ENCODE data around the gene SFT2D1.

SFT2D1 gene

DNA sequence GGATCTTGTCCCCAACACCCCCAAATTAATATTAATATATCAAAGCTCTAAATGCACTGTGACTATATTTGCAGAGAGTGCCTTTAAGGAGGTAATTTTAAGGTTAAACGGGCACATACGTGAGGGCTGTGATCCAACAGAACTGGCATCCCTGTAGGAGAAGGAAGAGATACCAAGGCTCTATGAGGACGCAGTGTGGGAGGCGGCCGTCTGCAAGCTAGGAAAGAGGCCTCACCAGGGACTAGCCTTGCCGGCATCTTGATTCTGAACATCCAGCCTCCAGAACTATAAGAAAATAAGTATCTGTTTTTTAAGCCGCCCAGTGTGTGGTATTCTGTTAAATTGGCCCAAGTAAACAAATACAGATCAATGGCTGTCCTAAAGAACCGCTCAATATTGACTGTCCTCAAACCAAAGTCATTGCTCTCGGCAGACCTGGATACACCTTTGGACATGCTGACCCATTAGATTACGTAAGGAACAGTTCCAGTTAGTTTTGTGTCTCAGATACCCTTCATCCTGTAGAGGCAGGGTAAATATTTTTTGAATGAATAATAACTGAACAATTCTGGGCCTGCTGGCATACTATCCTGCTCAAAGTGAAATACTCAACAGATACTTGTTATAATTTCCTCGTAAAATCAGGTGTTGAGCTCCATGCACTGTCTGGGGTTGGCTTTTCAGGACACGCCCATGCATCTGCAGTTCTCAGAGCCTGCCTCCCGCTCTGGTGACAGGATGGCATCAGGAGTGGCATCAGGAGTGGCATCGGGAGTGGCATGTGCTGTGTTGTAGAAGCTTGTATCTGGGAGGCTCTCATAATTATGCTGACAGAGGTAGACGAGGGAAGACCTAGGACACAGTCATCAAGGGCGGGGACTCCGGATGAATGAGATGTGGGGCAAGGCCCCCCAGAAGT lies 40.5 kb downstream of the SFT2D1 start:
- DNase-seq (ENCODE audit: extremely low read depth, low read depth), result no peak
- TF ChIP-seq, protein P1, sequence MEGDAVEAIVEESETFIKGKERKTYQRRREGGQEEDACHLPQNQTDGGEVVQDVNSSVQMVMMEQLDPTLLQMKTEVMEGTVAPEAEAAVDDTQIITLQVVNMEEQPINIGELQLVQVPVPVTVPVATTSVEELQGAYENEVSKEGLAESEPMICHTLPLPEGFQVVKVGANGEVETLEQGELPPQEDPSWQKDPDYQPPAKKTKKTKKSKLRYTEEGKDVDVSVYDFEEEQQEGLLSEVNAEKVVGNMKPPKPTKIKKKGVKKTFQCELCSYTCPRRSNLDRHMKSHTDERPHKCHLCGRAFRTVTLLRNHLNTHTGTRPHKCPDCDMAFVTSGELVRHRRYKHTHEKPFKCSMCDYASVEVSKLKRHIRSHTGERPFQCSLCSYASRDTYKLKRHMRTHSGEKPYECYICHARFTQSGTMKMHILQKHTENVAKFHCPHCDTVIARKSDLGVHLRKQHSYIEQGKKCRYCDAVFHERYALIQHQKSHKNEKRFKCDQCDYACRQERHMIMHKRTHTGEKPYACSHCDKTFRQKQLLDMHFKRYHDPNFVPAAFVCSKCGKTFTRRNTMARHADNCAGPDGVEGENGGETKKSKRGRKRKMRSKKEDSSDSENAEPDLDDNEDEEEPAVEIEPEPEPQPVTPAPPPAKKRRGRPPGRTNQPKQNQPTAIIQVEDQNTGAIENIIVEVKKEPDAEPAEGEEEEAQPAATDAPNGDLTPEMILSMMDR (IDR thresholded peaks at IDR 0.05; ENCODE audit: low read depth, low read length), result no peak

DNA sequence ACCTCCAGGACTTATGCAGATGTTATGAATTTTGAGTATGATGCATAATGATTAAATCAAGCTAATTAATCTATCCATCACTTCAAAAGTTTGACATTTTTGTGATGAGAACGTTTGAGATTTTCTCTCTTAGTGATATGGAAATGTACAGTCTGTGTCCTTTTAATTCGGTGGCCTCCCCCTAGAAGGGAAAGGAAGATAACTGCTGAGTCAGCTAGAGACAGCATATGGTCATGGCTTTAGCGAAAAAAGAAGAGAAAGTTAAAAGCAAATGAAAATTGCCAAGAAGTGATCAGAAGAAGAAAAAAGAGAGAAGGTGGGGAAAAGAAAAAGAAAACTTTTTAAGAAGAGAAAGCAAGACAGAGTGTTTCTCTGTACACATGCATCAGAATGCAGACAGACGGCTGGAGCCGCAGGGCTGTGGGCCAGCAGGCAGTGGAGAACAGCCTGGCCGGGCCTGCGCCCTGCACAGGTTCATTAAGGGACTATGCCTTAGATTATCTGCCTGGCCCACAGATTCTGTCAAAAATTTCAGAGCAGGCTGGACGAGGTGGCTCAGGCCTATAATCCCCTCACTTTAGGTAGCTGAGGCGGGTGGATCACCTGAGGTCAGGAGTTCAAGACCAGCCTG lies 41.9 kb downstream of the SFT2D1 start:
- TF ChIP-seq, protein P1 (IDR thresholded peaks at IDR 0.05; ENCODE audit: low read depth, low read length), result no peak
- DNase-seq (ENCODE audit: extremely low read depth, low read depth), result no peak

DNA sequence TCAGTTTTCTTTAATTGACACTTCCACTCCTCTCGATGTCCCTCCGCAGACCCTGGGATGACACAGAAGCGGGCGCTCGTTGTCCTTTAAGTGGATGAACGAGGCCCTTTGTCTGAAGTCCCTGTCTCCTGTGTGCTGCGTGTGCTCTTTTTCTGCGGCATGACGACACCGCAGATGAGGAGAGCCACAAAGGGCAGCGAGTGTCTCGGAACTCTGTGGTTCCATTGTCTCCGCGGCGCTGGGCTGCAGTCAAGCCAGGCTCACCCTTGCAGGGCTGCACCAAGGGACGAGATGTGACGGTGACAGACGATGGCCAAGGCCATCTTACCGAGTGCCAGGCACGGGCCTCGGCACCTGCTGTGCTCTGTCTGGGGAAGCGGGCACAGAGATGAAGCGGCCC lies 44.7 kb downstream of the SFT2D1 start:
- DNase-seq (ENCODE audit: extremely low read depth, low read depth), result no peak
- TF ChIP-seq, protein P1 (IDR thresholded peaks at IDR 0.05; ENCODE audit: low read depth, low read length), result no peak

DNA sequence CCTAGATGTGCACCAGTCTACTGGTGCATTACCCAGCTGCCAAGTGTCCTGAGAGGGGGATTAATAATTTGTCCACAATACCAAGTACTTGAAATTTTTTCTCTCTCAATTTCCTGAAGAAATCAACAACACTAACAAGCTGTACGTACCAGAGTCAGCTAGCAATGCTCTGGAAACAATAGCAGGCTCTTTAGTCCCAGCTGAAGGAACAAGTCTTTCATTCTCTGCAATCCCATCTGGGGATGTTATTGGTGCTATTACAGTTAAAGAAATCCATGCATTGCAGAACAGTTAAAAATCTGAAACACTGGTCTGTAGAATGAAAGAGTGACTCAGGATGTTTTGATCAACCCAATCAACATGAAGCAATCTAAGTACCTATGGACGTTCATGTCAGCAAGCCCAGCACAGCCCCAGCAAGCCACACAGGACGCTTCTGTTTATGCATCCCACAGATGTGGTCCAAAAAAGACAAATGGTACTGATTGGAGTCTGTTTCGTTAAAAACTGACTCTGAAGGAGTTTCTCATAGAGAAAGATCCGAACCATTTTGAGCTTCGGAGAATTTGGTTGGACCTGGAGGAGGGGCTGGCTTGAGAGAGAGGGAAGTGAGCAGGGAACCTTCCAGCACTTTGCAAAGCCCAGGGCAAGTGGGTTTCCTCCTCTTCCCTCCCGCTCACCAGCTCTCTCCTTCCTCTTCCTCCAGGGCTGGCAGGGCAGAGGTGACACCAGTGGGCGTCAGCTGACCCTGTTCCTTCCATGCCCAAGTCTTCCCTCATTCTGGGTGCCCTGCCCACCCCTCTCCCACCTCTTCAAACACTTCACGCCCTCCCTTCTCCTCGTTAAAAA lies 46.1 kb downstream of the SFT2D1 start:
- TF ChIP-seq, protein P1 (IDR thresholded peaks at IDR 0.05; ENCODE audit: low read depth, low read length), result no peak
- no peak for DNase-seq (ENCODE audit: extremely low read depth, low read depth)

DNA sequence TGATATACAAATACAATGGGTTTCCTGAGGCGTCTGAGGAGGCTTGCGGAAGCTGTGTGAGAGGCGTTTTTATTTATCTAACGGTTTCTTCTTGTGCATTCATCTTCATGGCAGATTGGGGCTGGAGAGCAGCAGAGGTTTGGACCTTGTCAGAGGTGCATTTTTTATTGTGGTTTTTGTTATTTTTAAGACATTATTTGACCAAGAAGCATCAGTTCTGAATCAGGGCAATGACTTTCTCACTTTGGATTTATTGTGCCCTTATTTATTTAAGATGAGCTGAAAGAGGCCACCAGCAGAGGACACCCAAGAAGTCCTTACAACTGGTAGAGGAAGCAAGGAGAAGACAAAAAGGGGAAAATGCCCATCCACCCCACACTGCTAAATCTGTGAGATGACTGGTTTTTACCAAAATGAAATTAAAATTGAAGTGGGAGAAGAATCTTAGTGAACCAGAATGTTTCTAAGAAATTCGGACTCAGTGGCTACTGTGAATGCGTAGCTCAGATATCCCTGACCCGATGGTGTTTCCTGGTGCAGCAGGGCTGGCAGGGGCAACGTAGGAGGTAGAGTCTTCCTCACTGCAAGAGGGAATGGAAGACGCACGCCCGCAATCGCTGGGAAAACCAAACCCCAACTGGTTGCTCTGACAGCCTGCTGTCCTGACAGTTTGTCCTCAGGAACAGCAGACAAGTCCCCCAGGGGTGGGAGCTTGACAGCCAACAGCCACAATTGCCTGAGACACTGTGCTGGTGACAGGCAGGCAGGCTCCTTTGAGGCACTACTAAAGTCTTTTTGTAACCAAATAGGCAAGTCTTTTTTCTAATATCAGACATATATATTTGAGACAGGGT lies 48.4 kb downstream of the SFT2D1 start:
- TF ChIP-seq, protein P1 (IDR thresholded peaks at IDR 0.05; ENCODE audit: low read depth, low read length), result no peak
- DNase-seq (ENCODE audit: extremely low read depth, low read depth), result no peak

DNA sequence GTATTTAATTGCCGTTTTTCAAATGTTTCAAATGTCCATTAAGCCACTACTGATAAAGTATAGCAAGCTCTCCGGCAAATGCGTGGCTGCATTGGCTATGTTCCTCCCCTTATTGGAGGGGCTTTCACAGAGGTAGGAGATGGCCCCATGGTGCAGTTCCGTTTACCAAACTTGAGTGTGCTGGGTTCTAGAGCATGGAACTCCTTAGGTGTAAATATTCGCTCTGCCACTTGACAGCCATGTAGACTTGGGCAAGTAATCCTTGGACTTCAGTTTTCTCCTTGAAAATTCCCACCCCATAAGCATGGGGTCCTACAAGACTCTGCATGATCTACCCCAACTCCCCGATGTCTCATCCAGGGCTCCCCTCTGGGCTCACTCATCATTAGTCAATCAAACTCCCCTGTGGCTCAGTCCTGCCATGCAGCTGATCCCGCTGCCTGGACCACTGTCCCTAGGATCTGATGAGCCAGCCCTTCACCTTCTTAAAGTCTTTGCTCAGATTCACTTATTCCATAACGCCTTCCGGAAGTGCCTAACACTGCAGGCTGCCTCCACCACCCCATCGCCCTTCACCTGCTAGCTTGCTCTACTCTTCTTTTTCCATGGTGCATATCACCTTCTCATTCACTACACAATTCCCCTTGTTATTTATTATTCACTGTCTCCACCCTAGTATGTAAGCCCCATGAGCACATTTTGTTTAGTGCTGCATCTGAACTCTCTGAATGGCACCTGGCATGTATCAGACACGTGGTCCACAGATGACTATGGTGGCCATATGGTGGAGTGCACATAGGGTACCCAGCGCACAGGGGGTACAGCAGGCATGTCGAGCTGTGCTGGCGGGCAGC lies 52.9 kb downstream of the SFT2D1 start:
- TF ChIP-seq, protein P1 (IDR thresholded peaks at IDR 0.05; ENCODE audit: low read depth, low read length), result no peak
- DNase-seq (ENCODE audit: extremely low read depth, low read depth), result no peak
